NCI-H510A treated with DMSO at 0.1 percent for 48 hours (cell line): ENCODE results near the gene SH3PXD2A.
"Not testable (repeated sequence)": the region's sequence is repeated elsewhere in the genome, so short reads cannot be mapped to it uniquely, and the experiment has no call there.

ENCODE experiments used
- DNase-seq: peaks from one replicate; lab custom pipeline; 2025; lab: John Stamatoyannopoulos, UW

SH3PXD2A gene

GRCh38 chr10:103643381-103643780 is 212.0 kb downstream of the SH3PXD2A start:
- DNase-seq = no peak

- no peak for DNase-seq
Measured at GRCh38 chr10:103641326-103641725, 214.1 kb downstream of the SH3PXD2A start.

- no peak for DNase-seq
Measured at GRCh38 chr10:103640436-103641181, 214.8 kb downstream of the SH3PXD2A start.

- no peak for DNase-seq
Measured at GRCh38 chr10:103638948-103639347, 216.4 kb downstream of the SH3PXD2A start.

- DNase-seq = no peak
Measured at GRCh38 chr10:103637927-103638557, 217.3 kb downstream of the SH3PXD2A start.

GRCh38 chr10:103637011-103637410 is 218.4 kb downstream of the SH3PXD2A start:
- no peak for DNase-seq

- DNase-seq = no peak
Measured at GRCh38 chr10:103636492-103636891, 218.9 kb downstream of the SH3PXD2A start.

- no peak for DNase-seq
Measured at GRCh38 chr10:103635580-103635979, 219.8 kb downstream of the SH3PXD2A start.

GRCh38 chr10:103633846-103634245 is 221.5 kb downstream of the SH3PXD2A start:
- no peak for DNase-seq

GRCh38 chr10:103632871-103633270 is 222.5 kb downstream of the SH3PXD2A start:
- not testable (repeated sequence) for DNase-seq

GRCh38 chr10:103632247-103632642 is 223.1 kb downstream of the SH3PXD2A start:
- no peak for DNase-seq

GRCh38 chr10:103630156-103630555 is 225.2 kb downstream of the SH3PXD2A start:
- DNase-seq = no peak

GRCh38 chr10:103629581-103629980 is 225.8 kb downstream of the SH3PXD2A start:
- DNase-seq = no peak

- no peak for DNase-seq
Measured at GRCh38 chr10:103627893-103628292, 227.5 kb downstream of the SH3PXD2A start.

GRCh38 chr10:103627111-103627892 is 228.1 kb downstream of the SH3PXD2A start:
- DNase-seq = peak; percentile 14

- DNase-seq = no peak
Measured at GRCh38 chr10:103626178-103626577, 229.2 kb downstream of the SH3PXD2A start.

- DNase-seq = no peak
Measured at GRCh38 chr10:103622935-103623574, 232.3 kb downstream of the SH3PXD2A start.

- no peak for DNase-seq
Measured at GRCh38 chr10:103622286-103622685, 233.1 kb downstream of the SH3PXD2A start.

GRCh38 chr10:103621783-103622125 is 233.6 kb downstream of the SH3PXD2A start:
- DNase-seq = no peak

- no peak for DNase-seq
Measured at GRCh38 chr10:103620891-103621782, 234.2 kb downstream of the SH3PXD2A start.

- DNase-seq = no peak
Measured at GRCh38 chr10:103620352-103620740, 235.0 kb downstream of the SH3PXD2A start.
